Adrenal gland (tissue), 5 donors: ENCODE results near the gene CCDC88B.

Experiments
- POLR2A ChIP-seq, 2 donors: fragments of 450-650 bp; IDR thresholded peaks; one replicate each; pipeline ENCODE4 v1.6.1; 2017; ENCODE audit warnings: antibody characterized with exemption in 2 of 2, mild to moderate bottlenecking in 2 of 2, moderate library complexity in 1 of 2
- TF ChIP-seq, protein P1 (sequence below), 6 experiments: fragments of 450-650 bp in 4 of 6; fragments of 200-600 bp in 2 of 6; sonication (generic) in 1 of 6; IDR thresholded peaks; 1 replicate in 5 of 6; 2 replicates in 1 of 6; pipeline versions ENCODE4 v1.5.1 to v1.8.0; 2016 to 2021; ENCODE audit warnings: antibody characterized with exemption in 6 of 6, mild to moderate bottlenecking in 2 of 6, moderate library complexity in 1 of 6
- donor health status: DM: no; HTN: no; CAD: no.

DNA sequence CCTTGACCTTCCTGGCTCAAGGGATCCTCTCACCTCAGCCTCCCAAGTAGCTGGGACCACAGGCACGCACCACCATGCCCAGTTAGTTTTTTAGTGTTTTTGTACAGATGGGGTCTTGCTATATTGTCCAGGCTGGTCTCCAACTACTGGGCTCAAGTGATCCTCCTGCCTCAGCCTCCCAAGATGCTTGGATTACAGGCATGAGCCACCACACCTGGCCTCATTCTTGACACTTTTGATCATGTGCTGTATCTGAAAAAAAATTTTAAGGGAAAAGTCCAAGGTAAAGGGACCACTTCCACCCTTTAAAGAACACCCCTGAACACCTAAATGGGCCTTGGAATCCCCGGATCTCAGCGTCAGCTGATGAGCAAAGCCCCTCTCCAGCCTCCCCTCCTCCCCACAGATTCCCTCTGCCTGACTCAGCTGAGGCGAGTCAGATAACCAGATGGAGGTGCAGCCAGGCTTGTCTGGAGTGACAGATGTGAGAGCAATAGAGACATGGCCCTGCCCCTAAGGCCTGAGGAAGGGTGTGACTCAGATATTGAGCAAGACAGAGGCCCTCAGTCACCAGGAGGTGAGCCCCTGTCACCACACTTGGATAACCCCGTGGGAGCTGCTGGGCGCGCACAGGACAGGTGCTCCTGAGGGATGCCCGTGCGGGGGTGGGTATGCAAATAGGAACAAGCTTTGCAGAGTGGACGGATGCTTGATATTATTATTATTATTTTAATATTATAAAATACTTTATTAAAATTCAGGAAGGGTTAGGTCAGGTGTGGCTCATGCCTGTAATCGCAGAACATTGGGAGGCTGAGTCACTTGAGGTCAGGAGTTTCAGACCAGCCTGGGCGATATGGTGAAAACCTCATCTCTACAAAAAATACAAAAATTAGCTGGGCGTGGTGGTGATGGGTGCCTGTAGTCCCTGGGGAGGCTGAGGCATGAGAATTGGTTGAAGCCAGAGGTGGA is 5.0 kb upstream of the CCDC88B start:
- TF ChIP-seq, protein P1, sequence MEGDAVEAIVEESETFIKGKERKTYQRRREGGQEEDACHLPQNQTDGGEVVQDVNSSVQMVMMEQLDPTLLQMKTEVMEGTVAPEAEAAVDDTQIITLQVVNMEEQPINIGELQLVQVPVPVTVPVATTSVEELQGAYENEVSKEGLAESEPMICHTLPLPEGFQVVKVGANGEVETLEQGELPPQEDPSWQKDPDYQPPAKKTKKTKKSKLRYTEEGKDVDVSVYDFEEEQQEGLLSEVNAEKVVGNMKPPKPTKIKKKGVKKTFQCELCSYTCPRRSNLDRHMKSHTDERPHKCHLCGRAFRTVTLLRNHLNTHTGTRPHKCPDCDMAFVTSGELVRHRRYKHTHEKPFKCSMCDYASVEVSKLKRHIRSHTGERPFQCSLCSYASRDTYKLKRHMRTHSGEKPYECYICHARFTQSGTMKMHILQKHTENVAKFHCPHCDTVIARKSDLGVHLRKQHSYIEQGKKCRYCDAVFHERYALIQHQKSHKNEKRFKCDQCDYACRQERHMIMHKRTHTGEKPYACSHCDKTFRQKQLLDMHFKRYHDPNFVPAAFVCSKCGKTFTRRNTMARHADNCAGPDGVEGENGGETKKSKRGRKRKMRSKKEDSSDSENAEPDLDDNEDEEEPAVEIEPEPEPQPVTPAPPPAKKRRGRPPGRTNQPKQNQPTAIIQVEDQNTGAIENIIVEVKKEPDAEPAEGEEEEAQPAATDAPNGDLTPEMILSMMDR (IDR thresholded peaks at IDR 0.05) = peak in 1 of 6 experiments; percentile 26
- no peak for TF ChIP-seq POLR2A (IDR thresholded peaks at IDR 0.05)
